BE2C (cell line): ENCODE results near the gene SRSF6.

Source experiments
- DNase-seq: peaks from one replicate; pipeline ENCODE4 v3.0.0-alpha.2; 2020
- H3K27me3 ChIP-seq: fragments of 250-450 bp; sonication (Bioruptor Pico); 2 replicates; pipeline ENCODE4 v1.5.1; 2020; ENCODE audit warnings: mild to moderate bottlenecking
- H3K36me3 ChIP-seq: fragments of 250-450 bp; sonication (Bioruptor Pico); 2 replicates; pipeline ENCODE4 v1.5.1; 2020; ENCODE audit warnings: mild to moderate bottlenecking
- H3K4me1 ChIP-seq: fragments of 250-450 bp; sonication (Bioruptor Pico); 2 replicates; pipeline ENCODE4 v1.5.1; 2020
- H3K4me3 ChIP-seq: 2 replicates; pipeline ENCODE4 v1.5.1; 2011; ENCODE audit warnings: low read depth, low read length
- H3K9me3 ChIP-seq: fragments of 250-450 bp; sonication (Bioruptor Pico); 2 replicates; pipeline ENCODE4 v1.5.1; 2020
- CTCF ChIP-seq: IDR thresholded peaks from 2 replicates; pipeline ENCODE4 v1.5.1; 2012; ENCODE audit warnings: mild to moderate bottlenecking, low read depth, low read length

SRSF6 gene

GRCh38 chr20:43433250-43433854, 24.3 kb upstream of the SRSF6 start:
- Histone ChIP-seq H3K27me3 (no peaks in the 10 kb centered on the region; the same call in 1 of the 2 replicates), H3K9me3 (no peaks in the 10 kb centered on the region)

GRCh38 chr20:43434565-43434964, 23.1 kb upstream of the SRSF6 start:
- TF ChIP-seq CTCF: no peak
- H3K27me3 ChIP-seq: no peaks in the 10 kb centered on the region; the same call in 1 of the 2 replicates
- H3K9me3 ChIP-seq: no peaks in the 10 kb centered on the region
- DNase-seq: no peak
- no peaks in the 10 kb centered on the region for H3K4me1 ChIP-seq
- H3K36me3 ChIP-seq: no peaks in the 10 kb centered on the region
- H3K4me3 ChIP-seq: no peak overlapping the region

More at GRCh38 chr20:43433250-43433854, 24.3 kb upstream of the SRSF6 start:
- Histone ChIP-seq H3K4me1 (no peaks in the 10 kb centered on the region), H3K4me3 (no peak overlapping the region), H3K36me3 (no peaks in the 10 kb centered on the region)
- no peak for TF ChIP-seq CTCF
- DNase-seq: no peak

- TF ChIP-seq CTCF: no peak
- no peaks in the 10 kb centered on the region for H3K4me1 ChIP-seq
- DNase-seq: no peak
- H3K27me3 ChIP-seq: no peaks in the 10 kb centered on the region
- no peaks in the 10 kb centered on the region for H3K9me3 ChIP-seq
- no peak overlapping the region for H3K4me3 ChIP-seq
- no peaks in the 10 kb centered on the region for H3K36me3 ChIP-seq
Observed at GRCh38 chr20:43438578-43439316, 18.9 kb upstream of the SRSF6 start.

GRCh38 chr20:43440531-43440930, 17.2 kb upstream of the SRSF6 start:
- no peaks in the 10 kb centered on the region for H3K9me3 ChIP-seq
- no peaks in the 10 kb centered on the region for H3K4me1 ChIP-seq
- H3K4me3 ChIP-seq: no peak overlapping the region
- no peak for DNase-seq
- no peaks in the 10 kb centered on the region for H3K27me3 ChIP-seq
- H3K36me3 ChIP-seq: no peaks in the 10 kb centered on the region
- no peak for TF ChIP-seq CTCF

GRCh38 chr20:43442282-43442880, 15.3 kb upstream of the SRSF6 start:
- DNase-seq: no peak
- Histone ChIP-seq H3K9me3 (no peaks in the 10 kb centered on the region), H3K4me1 (peaks cover 2% of the 10 kb centered on the region; the same call in 1 of the 2 replicates), H3K4me3 (no peak overlapping the region), H3K36me3 (no peaks in the 10 kb centered on the region), H3K27me3 (no peaks in the 10 kb centered on the region)
- TF ChIP-seq CTCF: peak; percentile 47

- H3K9me3 ChIP-seq: no peaks in the 10 kb centered on the region
- H3K36me3 ChIP-seq: no peaks in the 10 kb centered on the region
- peaks cover 2% of the 10 kb centered on the region; the same call in 1 of the 2 replicates for H3K4me1 ChIP-seq
- no peak for DNase-seq
- no peak for TF ChIP-seq CTCF
- H3K4me3 ChIP-seq: no peak overlapping the region
- no peaks in the 10 kb centered on the region for H3K27me3 ChIP-seq
Observed at GRCh38 chr20:43444107-43444506, 13.6 kb upstream of the SRSF6 start.
